Nephron progenitor cell (in vitro differentiated cells): Measurements from ENCODE around the gene RPRD1B.

ENCODE experiments used
- DNase-seq: peaks from one replicate; pipeline ENCODE4 v3.0.0; 2021
- H3K27ac Mint-ChIP-seq: 2 replicates; pipeline ENCODE4 v1.8.0; 2021; ENCODE audit warnings: mild to moderate bottlenecking, moderate library complexity, mixed read lengths
- H3K27me3 Mint-ChIP-seq: 2 replicates; pipeline ENCODE4 v1.8.0; 2021; ENCODE audit warnings: mild to moderate bottlenecking, low read depth, mixed read lengths; ENCODE audit not compliant: poor library complexity
- H3K36me3 Mint-ChIP-seq: 2 replicates; pipeline ENCODE4 v1.8.0; 2021; ENCODE audit warnings: low read depth, mixed read lengths
- H3K4me1 Mint-ChIP-seq: 2 replicates; pipeline ENCODE4 v1.8.0; 2021; ENCODE audit warnings: mixed read lengths
- H3K4me3 Mint-ChIP-seq: 2 replicates; pipeline ENCODE4 v1.8.0; 2021; ENCODE audit warnings: mild to moderate bottlenecking, moderate library complexity, mixed read lengths
- H3K9me3 Mint-ChIP-seq: 2 replicates; pipeline ENCODE4 v1.8.0; 2021; ENCODE audit warnings: mild to moderate bottlenecking, moderate library complexity, mixed read lengths
- CTCF ChIP-seq: fragments of 200-600 bp; sonication (generic); IDR thresholded peaks from 2 replicates; pipeline ENCODE4 v1.5.0; 2021; ENCODE audit warnings: antibody characterized with exemption

Gene RPRD1B

GRCh38 chr20:38132156-38132909, 98.8 kb downstream of the RPRD1B start:
- TF ChIP-seq CTCF = no peak
- DNase-seq = no peak
- Mint-ChIP-seq H3K9me3 (no peaks in the 10 kb centered on the region), H3K27me3 (peaks cover 12% of the 10 kb centered on the region), H3K4me3 (no peak overlapping the region), H3K36me3 (no peaks in the 10 kb centered on the region), H3K4me1 (peaks cover 29% of the 10 kb centered on the region), H3K27ac (peak overlapping the region; percentile 32)

DNA sequence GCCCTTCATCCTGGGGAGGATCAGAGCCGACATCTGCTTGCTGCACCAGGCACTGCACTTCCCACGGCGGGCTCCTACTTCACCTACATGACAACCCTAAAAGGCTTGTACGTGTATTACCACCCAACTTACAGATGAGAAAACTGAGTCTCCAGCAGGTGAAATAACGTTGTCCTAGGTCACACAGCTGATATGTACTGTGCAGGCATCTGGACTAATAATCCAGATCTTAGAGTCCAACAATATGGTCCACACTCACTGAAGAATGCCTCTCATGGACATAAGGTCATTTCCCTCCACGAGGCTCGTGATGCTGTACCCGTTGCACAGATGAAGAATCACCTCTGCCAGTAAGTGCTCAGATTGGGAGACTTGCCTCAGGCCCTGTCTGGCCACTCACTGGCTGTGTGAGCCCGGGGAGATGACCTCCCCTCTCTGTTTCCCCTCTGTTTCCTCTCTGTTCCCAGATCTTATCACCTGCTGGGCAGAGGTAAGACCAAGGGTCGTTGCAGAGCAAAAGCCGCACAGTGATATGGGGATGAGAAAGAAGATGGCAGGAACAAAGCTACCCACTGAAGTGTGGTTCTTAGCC, 99.5 kb downstream of the RPRD1B start:
- H3K4me1 Mint-ChIP-seq = peaks cover 29% of the 10 kb centered on the region
- no peaks in the 10 kb centered on the region for H3K9me3 Mint-ChIP-seq
- no peaks in the 10 kb centered on the region for H3K36me3 Mint-ChIP-seq
- DNase-seq = no peak
- H3K27ac Mint-ChIP-seq = no peak overlapping the region
- no peak overlapping the region for H3K4me3 Mint-ChIP-seq
- peaks cover 13% of the 10 kb centered on the region for H3K27me3 Mint-ChIP-seq
- no peak for TF ChIP-seq CTCF

- H3K4me1 Mint-ChIP-seq = peaks cover 33% of the 10 kb centered on the region
- peaks cover 13% of the 10 kb centered on the region for H3K27me3 Mint-ChIP-seq
- H3K36me3 Mint-ChIP-seq = no peaks in the 10 kb centered on the region
- no peaks in the 10 kb centered on the region for H3K9me3 Mint-ChIP-seq
- no peak for DNase-seq
- no peak for TF ChIP-seq CTCF
- no peak overlapping the region for H3K4me3 Mint-ChIP-seq
- no peak overlapping the region for H3K27ac Mint-ChIP-seq
These were observed 100.3 kb downstream of the RPRD1B start for GRCh38 chr20:38133680-38134426.

DNA sequence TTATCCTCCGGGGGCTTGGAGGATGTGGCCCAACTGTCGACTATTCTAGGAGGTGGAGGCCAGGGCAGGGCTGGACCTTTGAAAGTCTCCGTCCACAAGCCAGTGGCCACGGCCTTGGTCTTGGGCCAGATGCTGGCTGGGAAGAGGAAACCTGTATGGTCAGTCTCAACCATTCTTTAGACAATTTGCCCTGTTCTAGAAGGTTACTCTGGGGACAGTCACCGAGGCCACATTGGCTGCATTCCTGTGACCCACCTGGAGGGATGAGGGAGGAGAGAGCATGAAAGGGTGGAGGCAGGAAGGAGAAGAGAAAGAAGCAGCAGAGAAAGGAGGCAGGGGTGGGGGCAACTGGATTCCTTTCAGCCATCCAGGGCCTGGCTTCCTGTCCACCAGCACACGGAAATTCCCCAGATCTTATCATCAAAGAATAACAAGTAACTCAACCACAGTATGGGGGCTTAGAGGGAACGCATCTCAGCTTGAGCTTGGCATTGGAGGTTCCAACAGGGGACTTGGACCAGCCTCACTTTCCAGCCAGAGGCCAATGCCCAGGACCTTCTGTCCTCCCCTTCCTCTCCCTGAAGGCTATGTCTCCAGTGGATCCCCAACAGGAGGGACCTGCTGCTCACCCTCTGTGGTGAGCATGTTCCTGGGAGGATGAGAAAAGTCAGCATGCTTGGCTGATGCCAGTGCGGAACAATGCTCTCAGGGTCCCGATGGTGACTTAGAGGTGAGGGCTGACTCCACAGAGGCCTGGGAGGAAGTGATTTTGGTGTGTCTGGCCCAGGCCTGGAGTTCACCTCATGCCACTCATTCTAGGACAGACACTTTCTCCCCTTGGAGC, 101.1 kb downstream of the RPRD1B start:
- TF ChIP-seq CTCF = no peak

DNA sequence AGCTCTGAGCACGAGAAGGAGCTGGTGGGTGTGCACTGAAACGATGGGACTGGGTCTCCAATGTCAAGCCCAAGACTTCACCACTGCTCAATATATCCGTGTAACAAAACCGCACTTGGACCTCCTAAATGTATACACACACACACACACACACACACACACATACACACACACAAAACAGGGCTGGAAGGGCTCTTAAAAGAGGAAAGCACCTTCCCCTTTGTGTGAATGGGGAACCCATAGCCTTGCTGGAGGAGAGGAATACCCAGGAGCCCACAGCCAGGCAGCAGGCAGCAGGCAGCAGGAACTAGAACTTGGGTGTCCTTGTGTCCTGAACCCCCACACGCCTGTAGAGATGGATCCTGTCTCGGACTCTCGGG, 101.7 kb downstream of the RPRD1B start:
- H3K9me3 Mint-ChIP-seq = no peaks in the 10 kb centered on the region
- TF ChIP-seq CTCF = no peak
- H3K4me3 Mint-ChIP-seq = no peak overlapping the region
- DNase-seq = no peak
- H3K36me3 Mint-ChIP-seq = no peaks in the 10 kb centered on the region
- H3K4me1 Mint-ChIP-seq = peaks cover 41% of the 10 kb centered on the region
- no peak overlapping the region for H3K27ac Mint-ChIP-seq
- H3K27me3 Mint-ChIP-seq = peaks cover 13% of the 10 kb centered on the region

More for the DNA sequence above, 101.1 kb downstream of the RPRD1B start:
- H3K4me3 Mint-ChIP-seq = no peak overlapping the region
- peaks cover 13% of the 10 kb centered on the region for H3K27me3 Mint-ChIP-seq
- H3K4me1 Mint-ChIP-seq = peaks cover 39% of the 10 kb centered on the region
- no peaks in the 10 kb centered on the region for H3K36me3 Mint-ChIP-seq
- no peaks in the 10 kb centered on the region for H3K9me3 Mint-ChIP-seq
- no peak for DNase-seq
- H3K27ac Mint-ChIP-seq = no peak overlapping the region
